Liver (tissue), 9 donors: ENCODE measurements around the gene CPA2. TPM values are rescaled to one million over a fixed set of nuclear protein-coding genes. Genes with fewer than 3 reads are reported as not detected.

ENCODE experiments used
- DNase-seq: peaks from one replicate; pipeline ENCODE4 v3.0.0-alpha.2; 2017; ENCODE audit warnings: low spot score
- H3K27ac ChIP-seq, 2 donors: one replicate each; pipeline ENCODE4 v1.7.0; 2013; ENCODE audit warnings: inconsistent platforms in 2 of 2, low read length in 2 of 2, control low read depth in 1 of 2, low read depth in 1 of 2, mild to moderate bottlenecking in 1 of 2
- H3K27me3 ChIP-seq, 4 donors: one replicate each; pipeline versions ENCODE4 v1.6.1 to v1.7.0; 2013; ENCODE audit warnings: low read length in 3 of 4, inconsistent platforms in 1 of 4, mild to moderate bottlenecking in 1 of 4, moderate library complexity in 1 of 4; ENCODE audit not compliant: control insufficient read depth in 4 of 4, insufficient read depth in 4 of 4
- H3K36me3 ChIP-seq, 4 donors: one replicate each; pipeline versions ENCODE4 v1.6.1 to v1.7.0; 2013; ENCODE audit warnings: low read length in 3 of 4, mild to moderate bottlenecking in 3 of 4, low read depth in 1 of 4, moderate library complexity in 1 of 4; ENCODE audit not compliant: control insufficient read depth in 4 of 4, insufficient read depth in 3 of 4
- H3K4me1 ChIP-seq, 4 donors: one replicate each; pipeline versions ENCODE4 v1.6.1 to v1.7.0; 2013; ENCODE audit warnings: low read length in 3 of 4, mild to moderate bottlenecking in 3 of 4, moderate library complexity in 1 of 4; ENCODE audit not compliant: control insufficient read depth in 4 of 4, insufficient read depth in 4 of 4
- H3K4me3 ChIP-seq, 3 donors: one replicate each; pipeline versions ENCODE4 v1.6.1 to v1.7.0; 2013; ENCODE audit warnings: low read length in 3 of 3, control low read depth in 1 of 3, low read depth in 1 of 3, mild to moderate bottlenecking in 1 of 3
- H3K9ac ChIP-seq, 2 donors: one replicate each; pipeline ENCODE4 v1.7.0; 2013; ENCODE audit warnings: low read length in 2 of 2, mild to moderate bottlenecking in 2 of 2, moderate library complexity in 2 of 2, control low read depth in 1 of 2, low read depth in 1 of 2
- H3K9me3 ChIP-seq, 4 donors: one replicate each; pipeline versions ENCODE4 v1.6.1 to v1.7.0; 2013; ENCODE audit warnings: low read length in 3 of 4; ENCODE audit not compliant: control insufficient read depth in 4 of 4
- EGR1 ChIP-seq, 2 donors: IDR thresholded peaks; 2 replicates each; pipeline ENCODE4 v1.6.1; 2016 to 2018; ENCODE audit warnings: antibody characterized with exemption in 2 of 2, low read depth in 2 of 2
- FOXA1 ChIP-seq: IDR thresholded peaks from 2 replicates; pipeline ENCODE4 v1.6.1; 2016; ENCODE audit warnings: antibody characterized with exemption
- FOXA2 ChIP-seq: IDR thresholded peaks from 2 replicates; pipeline ENCODE4 v1.6.1; 2016; ENCODE audit warnings: antibody characterized with exemption
- GABPA ChIP-seq, 2 donors: IDR thresholded peaks in 1 of 2; conservative IDR thresholded peaks in 1 of 2; 2 replicates each; pipeline ENCODE4 v1.6.1; 2016; ENCODE audit warnings: antibody characterized with exemption in 2 of 2, mild to moderate bottlenecking in 1 of 2, moderate library complexity in 1 of 2
- HNF4A ChIP-seq, 2 donors: conservative IDR thresholded peaks; 2 replicates each; pipeline ENCODE4 v1.6.1; 2016; ENCODE audit warnings: antibody characterized with exemption in 2 of 2, mild to moderate bottlenecking in 2 of 2
- HNF4G ChIP-seq: IDR thresholded peaks from 2 replicates; pipeline ENCODE4 v1.6.1; 2016; ENCODE audit warnings: antibody characterized with exemption
- JUND ChIP-seq, 2 donors: IDR thresholded peaks; 2 replicates each; pipeline ENCODE4 v1.6.1; 2016; ENCODE audit warnings: antibody characterized with exemption in 2 of 2
- NR2F2 ChIP-seq: IDR thresholded peaks from 2 replicates; pipeline ENCODE4 v1.6.1; 2016; ENCODE audit warnings: antibody characterized with exemption
- RAD21 ChIP-seq, 2 donors: IDR thresholded peaks; 2 replicates each; pipeline ENCODE4 v1.6.1; 2016; ENCODE audit warnings: antibody characterized with exemption in 2 of 2, mild to moderate bottlenecking in 2 of 2
- RXRA ChIP-seq, 2 donors: IDR thresholded peaks; 2 replicates each; pipeline ENCODE4 v1.6.1; 2017 to 2018; ENCODE audit warnings: antibody characterized with exemption in 2 of 2, mild to moderate bottlenecking in 1 of 2
- SP1 ChIP-seq: IDR thresholded peaks from 2 replicates; pipeline ENCODE4 v1.6.1; 2018; ENCODE audit warnings: antibody characterized with exemption, mild to moderate bottlenecking
- TAF1 ChIP-seq: conservative IDR thresholded peaks from 2 replicates; pipeline ENCODE4 v1.6.1; 2016; ENCODE audit warnings: antibody characterized with exemption, mild to moderate bottlenecking
- YY1 ChIP-seq: IDR thresholded peaks from 2 replicates; pipeline ENCODE4 v1.6.1; 2016; ENCODE audit warnings: antibody characterized with exemption, mild to moderate bottlenecking
- WGBS: extraction: QIAGEN DNeasy Blood & Tissue Kit; methylation state at CpG from one replicate; pipeline ENCODE4 v1.1.7; 2013; 5-methylcytosine and 5-hydroxymethylcytosine counted together
- polyA plus RNA-seq, 2 donors: library from polyadenylated mRNA; stranded (reverse) in 1 of 2; unstranded in 1 of 2; fragments of 200-250 nt in 1 of 2; fragments of >200 nt in 1 of 2; fragmentation: Nextera tagmentation in 1 of 2; extraction: Ambion mirVana in 1 of 2; gene quantifications; one replicate each; pipeline versions ENCODE4 v1.2.1 to v1.2.3, GENCODE V29; 2013 to 2015
- total RNA-seq, 2 donors: library from RNA; depleted of rRNA; stranded (reverse); fragments of >200 nt; gene quantifications; one replicate each; pipeline ENCODE4 v1.2.3, GENCODE V29; 2014
- TF ChIP-seq, protein P1 (sequence below): IDR thresholded peaks from 2 replicates; pipeline ENCODE4 v1.6.1; 2016; ENCODE audit warnings: antibody characterized with exemption
- TF ChIP-seq, protein P2 (sequence below): IDR thresholded peaks from 2 replicates; pipeline ENCODE4 v1.6.1; 2016; ENCODE audit warnings: antibody characterized with exemption, mild to moderate bottlenecking
- TF ChIP-seq, protein P3 (sequence below): IDR thresholded peaks from 2 replicates; pipeline ENCODE4 v1.6.1; 2016; ENCODE audit warnings: antibody characterized with exemption
- TF ChIP-seq, protein P4 (sequence below): IDR thresholded peaks from 2 replicates; pipeline ENCODE4 v1.6.1; 2016; ENCODE audit warnings: antibody characterized with exemption
- TF ChIP-seq, protein P5 (sequence below): fragments of 150-350 bp; IDR thresholded peaks from 2 replicates; pipeline ENCODE4 v1.5.1; 2017; ENCODE audit warnings: improper control_type of control experiment, low read depth, low read length; ENCODE audit not compliant: missing input control
- donor health status: healthy.
- donor health status: healthy.
- donor health status: healthy.
- donor health status: healthy.
- donor health status: healthy.

The CPA2 gene
- total and polyA plus RNA-seq, 4 donors, result not detected

DNA sequence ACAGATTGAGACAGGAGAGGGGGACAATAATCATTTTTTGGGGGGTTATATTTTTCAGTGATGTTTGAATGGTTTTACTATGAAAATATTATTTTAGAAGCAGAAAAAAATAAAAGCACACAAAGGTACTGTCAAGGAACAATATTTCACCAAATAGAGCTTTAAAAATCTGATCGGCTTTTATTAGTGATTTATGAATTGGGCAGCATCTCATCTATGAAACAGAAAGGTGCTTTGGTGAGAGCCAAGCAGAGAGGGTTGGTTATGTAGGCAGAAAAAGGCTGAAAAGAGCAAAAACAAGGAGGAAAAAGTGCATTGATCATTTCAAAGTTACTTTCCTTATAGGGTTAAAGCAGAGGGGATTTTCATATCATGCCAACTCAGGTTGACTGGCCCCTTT, 26.4 kb upstream of the CPA2 start:
- Histone ChIP-seq H3K27me3 (no peaks in the 10 kb centered on the region), H3K4me3 (no peak overlapping the region), H3K27ac (no peak overlapping the region), H3K4me1 (no peaks in the 10 kb centered on the region), H3K36me3 (no peaks in the 10 kb centered on the region), H3K9ac (no peak overlapping the region), H3K9me3 (no peaks in the 10 kb centered on the region)
- 94% methylated on average over 1 of the region's 1 CpG for WGBS
- no peak for DNase-seq
- TF ChIP-seq, protein P1, sequence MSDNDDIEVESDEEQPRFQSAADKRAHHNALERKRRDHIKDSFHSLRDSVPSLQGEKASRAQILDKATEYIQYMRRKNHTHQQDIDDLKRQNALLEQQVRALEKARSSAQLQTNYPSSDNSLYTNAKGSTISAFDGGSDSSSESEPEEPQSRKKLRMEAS, result no peak
- no peak for TF ChIP-seq SP1
- TF ChIP-seq, protein P2, sequence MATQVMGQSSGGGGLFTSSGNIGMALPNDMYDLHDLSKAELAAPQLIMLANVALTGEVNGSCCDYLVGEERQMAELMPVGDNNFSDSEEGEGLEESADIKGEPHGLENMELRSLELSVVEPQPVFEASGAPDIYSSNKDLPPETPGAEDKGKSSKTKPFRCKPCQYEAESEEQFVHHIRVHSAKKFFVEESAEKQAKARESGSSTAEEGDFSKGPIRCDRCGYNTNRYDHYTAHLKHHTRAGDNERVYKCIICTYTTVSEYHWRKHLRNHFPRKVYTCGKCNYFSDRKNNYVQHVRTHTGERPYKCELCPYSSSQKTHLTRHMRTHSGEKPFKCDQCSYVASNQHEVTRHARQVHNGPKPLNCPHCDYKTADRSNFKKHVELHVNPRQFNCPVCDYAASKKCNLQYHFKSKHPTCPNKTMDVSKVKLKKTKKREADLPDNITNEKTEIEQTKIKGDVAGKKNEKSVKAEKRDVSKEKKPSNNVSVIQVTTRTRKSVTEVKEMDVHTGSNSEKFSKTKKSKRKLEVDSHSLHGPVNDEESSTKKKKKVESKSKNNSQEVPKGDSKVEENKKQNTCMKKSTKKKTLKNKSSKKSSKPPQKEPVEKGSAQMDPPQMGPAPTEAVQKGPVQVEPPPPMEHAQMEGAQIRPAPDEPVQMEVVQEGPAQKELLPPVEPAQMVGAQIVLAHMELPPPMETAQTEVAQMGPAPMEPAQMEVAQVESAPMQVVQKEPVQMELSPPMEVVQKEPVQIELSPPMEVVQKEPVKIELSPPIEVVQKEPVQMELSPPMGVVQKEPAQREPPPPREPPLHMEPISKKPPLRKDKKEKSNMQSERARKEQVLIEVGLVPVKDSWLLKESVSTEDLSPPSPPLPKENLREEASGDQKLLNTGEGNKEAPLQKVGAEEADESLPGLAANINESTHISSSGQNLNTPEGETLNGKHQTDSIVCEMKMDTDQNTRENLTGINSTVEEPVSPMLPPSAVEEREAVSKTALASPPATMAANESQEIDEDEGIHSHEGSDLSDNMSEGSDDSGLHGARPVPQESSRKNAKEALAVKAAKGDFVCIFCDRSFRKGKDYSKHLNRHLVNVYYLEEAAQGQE, result no peak
- no peak for TF ChIP-seq EGR1 (IDR thresholded peaks at IDR 0.05; ENCODE audit: low read depth in 2 of 2)
- TF ChIP-seq JUND (IDR thresholded peaks at IDR 0.05), result no peak
- no peak for TF ChIP-seq RAD21 (IDR thresholded peaks at IDR 0.05)
- no peak for TF ChIP-seq HNF4G
- no peak for TF ChIP-seq HNF4A (conservative IDR thresholded peaks at IDR 0.05)
- no peak for TF ChIP-seq FOXA1
- no peak for TF ChIP-seq RXRA (IDR thresholded peaks at IDR 0.05)

DNA sequence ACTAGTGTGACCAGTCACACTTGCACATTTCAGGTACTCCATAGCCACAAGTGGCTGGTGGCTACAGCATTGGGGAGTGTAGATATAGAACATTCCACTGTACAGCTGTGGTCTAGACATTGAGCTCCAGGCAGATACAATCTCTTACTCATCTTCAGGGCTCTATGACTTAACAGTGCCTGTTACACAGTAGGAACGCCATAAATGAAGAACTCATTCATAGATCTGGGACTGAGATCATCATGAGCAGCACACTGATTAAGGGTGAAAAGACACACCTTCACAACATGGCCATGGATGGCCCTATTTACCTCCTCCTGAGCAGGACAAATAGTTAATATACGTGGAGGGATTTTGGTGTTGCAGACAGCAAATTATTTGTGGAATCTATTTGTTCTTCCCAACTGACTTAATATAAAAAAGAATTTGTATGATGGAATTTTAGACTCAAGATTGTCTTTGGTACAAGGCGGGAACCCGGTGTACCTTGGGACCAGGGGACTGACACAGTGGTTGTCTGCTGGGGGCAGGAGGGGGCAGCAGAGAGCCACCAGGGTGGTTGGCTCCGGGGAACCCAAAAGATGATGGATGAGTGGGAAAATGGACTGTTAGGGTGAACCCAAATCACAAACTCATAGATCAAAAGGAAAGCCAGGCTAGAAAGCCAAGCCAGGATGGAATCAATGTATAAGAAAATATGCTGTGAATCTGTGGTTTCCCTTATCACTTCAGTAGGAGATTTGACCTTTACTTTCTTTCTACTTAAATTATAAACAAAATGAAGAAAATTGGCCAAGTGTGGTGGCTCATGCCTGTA, 24.3 kb upstream of the CPA2 start:
- TF ChIP-seq JUND (IDR thresholded peaks at IDR 0.05) (no peak), FOXA2 (no peak), HNF4A (conservative IDR thresholded peaks at IDR 0.05) (peak in 1 of 2 donors; percentile 11), RAD21 (IDR thresholded peaks at IDR 0.05) (peak; percentile 87 to 93), SP1 (no peak), GABPA (IDR thresholded peaks at IDR 0.05 in 1 of 2, conservative IDR thresholded peaks at IDR 0.05 in 1 of 2) (no peak), FOXA1 (no peak), YY1 (no peak), HNF4G (no peak), EGR1 (IDR thresholded peaks at IDR 0.05; ENCODE audit: low read depth in 2 of 2) (no peak), NR2F2 (no peak), TAF1 (no peak), RXRA (IDR thresholded peaks at IDR 0.05) (no peak)
- TF ChIP-seq, protein P1, result no peak
- TF ChIP-seq, protein P3, sequence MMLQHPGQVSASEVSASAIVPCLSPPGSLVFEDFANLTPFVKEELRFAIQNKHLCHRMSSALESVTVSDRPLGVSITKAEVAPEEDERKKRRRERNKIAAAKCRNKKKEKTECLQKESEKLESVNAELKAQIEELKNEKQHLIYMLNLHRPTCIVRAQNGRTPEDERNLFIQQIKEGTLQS, result no peak
- TF ChIP-seq, protein P4, sequence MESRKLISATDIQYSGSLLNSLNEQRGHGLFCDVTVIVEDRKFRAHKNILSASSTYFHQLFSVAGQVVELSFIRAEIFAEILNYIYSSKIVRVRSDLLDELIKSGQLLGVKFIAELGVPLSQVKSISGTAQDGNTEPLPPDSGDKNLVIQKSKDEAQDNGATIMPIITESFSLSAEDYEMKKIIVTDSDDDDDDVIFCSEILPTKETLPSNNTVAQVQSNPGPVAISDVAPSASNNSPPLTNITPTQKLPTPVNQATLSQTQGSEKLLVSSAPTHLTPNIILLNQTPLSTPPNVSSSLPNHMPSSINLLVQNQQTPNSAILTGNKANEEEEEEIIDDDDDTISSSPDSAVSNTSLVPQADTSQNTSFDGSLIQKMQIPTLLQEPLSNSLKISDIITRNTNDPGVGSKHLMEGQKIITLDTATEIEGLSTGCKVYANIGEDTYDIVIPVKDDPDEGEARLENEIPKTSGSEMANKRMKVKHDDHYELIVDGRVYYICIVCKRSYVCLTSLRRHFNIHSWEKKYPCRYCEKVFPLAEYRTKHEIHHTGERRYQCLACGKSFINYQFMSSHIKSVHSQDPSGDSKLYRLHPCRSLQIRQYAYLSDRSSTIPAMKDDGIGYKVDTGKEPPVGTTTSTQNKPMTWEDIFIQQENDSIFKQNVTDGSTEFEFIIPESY, result no peak
- TF ChIP-seq, protein P5, sequence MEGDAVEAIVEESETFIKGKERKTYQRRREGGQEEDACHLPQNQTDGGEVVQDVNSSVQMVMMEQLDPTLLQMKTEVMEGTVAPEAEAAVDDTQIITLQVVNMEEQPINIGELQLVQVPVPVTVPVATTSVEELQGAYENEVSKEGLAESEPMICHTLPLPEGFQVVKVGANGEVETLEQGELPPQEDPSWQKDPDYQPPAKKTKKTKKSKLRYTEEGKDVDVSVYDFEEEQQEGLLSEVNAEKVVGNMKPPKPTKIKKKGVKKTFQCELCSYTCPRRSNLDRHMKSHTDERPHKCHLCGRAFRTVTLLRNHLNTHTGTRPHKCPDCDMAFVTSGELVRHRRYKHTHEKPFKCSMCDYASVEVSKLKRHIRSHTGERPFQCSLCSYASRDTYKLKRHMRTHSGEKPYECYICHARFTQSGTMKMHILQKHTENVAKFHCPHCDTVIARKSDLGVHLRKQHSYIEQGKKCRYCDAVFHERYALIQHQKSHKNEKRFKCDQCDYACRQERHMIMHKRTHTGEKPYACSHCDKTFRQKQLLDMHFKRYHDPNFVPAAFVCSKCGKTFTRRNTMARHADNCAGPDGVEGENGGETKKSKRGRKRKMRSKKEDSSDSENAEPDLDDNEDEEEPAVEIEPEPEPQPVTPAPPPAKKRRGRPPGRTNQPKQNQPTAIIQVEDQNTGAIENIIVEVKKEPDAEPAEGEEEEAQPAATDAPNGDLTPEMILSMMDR, result peak; percentile 74
- TF ChIP-seq, protein P2, result no peak
- no peak overlapping the region for H3K4me3 ChIP-seq
- no peaks in the 10 kb centered on the region for H3K36me3 ChIP-seq
- no peaks in the 10 kb centered on the region for H3K27me3 ChIP-seq
- WGBS, result 24% methylated on average over 5 of the region's 5 CpGs
- DNase-seq, result peak; percentile 64
- H3K4me1 ChIP-seq, result no peaks in the 10 kb centered on the region
- H3K27ac ChIP-seq, result no peak overlapping the region
- H3K9me3 ChIP-seq, result no peaks in the 10 kb centered on the region
- no peak overlapping the region for H3K9ac ChIP-seq
